Measurements from ENCODE around the gene ANO8. TPM values are rescaled to one million over a fixed set of nuclear protein-coding genes. Genes with fewer than 3 reads are reported as not detected.

The ANO8 gene
- total and polyA plus RNA-seq, 2 donors (not counting 1 experiment from before 2014, with no cell fraction given), result 3.0 to 5.2 TPM

DNA sequence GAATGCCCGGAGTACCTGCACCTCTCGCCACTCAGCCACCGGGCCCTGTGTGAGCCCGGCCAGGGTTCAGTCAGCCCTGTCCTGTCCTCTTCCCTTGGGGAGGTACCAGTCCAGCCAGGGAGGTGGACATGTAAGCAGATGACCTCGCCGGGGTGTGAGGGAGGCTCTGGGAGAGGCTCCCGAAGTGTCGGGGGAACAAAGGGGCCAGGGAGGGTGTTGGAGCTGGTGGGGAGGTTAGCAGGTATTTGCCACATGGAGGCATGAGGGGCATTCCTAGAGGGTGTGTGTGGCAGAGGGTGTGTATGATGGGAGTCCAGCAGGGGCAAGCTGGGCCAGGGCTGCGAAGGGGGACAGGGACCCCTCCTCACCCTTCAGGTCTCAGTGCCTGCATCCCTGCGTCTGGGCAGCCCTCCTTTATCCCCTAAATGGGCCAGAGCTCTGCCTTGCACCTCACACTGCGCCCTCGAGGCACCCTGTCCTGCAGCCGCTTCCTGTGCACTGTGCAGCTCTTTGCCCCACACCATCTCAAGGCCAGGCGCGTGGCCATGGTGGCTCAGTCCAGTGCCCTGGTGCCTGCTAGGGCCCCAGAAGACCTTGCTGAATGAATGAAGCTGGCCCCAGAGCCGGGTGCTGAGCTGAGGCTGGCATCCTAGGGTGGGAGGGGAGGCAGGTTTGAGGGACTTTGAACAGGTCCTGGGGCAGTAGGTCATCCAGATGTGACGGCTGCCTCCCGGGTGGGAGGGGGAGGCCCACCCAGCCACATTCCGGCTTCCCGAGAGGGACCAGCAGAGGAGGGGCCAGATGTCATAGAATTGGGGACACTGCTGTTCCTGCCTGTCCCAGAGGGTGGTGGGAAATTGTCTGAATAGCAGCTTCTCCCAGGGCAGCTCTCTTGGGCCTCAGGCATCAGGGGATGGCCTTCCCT, 22.2 kb downstream of the ANO8 start:
- no peaks in the 10 kb centered on the region for H3K27me3 Mint-ChIP-seq

More for the DNA sequence above, 22.2 kb downstream of the ANO8 start:
- Mint-ChIP-seq H3K4me1 (peaks cover 25% of the 10 kb centered on the region), H3K4me3 (no peak overlapping the region), H3K9me3 (ENCODE audit: insufficient read depth) (no peaks in the 10 kb centered on the region), H3K27ac (no peak overlapping the region)
- H4K20me1 ChIP-seq (ENCODE audit: control insufficient read depth, insufficient read depth, low read length, poor library complexity, severe bottlenecking), result peaks cover 62% of the 10 kb centered on the region
- WGBS (ENCODE audit: insufficient coverage), result 96% methylated on average over 20 of the region's 20 CpGs
- H2AFZ ChIP-seq (ENCODE audit: insufficient read depth, low read depth, low read length, poor library complexity, severe bottlenecking), result no peak overlapping the region
- ChIA-PET POLR2A (interaction anchor here (0.6 kb wide), 1 partner anchor 98 kb away, joined by 6 read pairs; no protein-coding TSS in a partner anchor), CTCF (interaction anchor here (0.7 to 1.4 kb wide), 5 partner anchors 9 to 261 kb away, joined by 3 to 4 read pairs (median 3); partner anchors contain the start of gene BABAM1)
- H3K9ac ChIP-seq (ENCODE audit: low read length), result no peak overlapping the region
- no peak overlapping the region for H3K4me2 ChIP-seq (replicated peaks; ENCODE audit: low read depth, low read length, poor library complexity, severe bottlenecking)
- no peak overlapping the region for H3K27ac ChIP-seq (ENCODE audit: low read length in 2 of 2)
- peaks cover 9 to 19% of the 10 kb centered on the region in 2 donors for H3K4me1 ChIP-seq (ENCODE audit: control insufficient read depth in 2 of 2, insufficient read depth in 2 of 2, low read length in 2 of 2)
- ATAC-seq (ENCODE audit: low read depth) (no peak), DNase-seq (no peak)
- intact Hi-C loops (cut with micrococcal nuclease), result no loop called here
- H3K36me3 ChIP-seq (replicated peaks in 1 of 2; ENCODE audit: control extremely low read depth in 1 of 2, control insufficient read depth in 1 of 2, extremely low read depth in 1 of 2, insufficient read depth in 2 of 2, low read length in 1 of 2), result peaks cover 0 to 25% of the 10 kb centered on the region in 2 experiments
- TF ChIP-seq EZH2 (IDR thresholded peaks at IDR 0.05; ENCODE audit: borderline replicate concordance, insufficient read depth, low read depth, low read length, poor library complexity, severe bottlenecking), result no peak
- TF ChIP-seq, protein P1, sequence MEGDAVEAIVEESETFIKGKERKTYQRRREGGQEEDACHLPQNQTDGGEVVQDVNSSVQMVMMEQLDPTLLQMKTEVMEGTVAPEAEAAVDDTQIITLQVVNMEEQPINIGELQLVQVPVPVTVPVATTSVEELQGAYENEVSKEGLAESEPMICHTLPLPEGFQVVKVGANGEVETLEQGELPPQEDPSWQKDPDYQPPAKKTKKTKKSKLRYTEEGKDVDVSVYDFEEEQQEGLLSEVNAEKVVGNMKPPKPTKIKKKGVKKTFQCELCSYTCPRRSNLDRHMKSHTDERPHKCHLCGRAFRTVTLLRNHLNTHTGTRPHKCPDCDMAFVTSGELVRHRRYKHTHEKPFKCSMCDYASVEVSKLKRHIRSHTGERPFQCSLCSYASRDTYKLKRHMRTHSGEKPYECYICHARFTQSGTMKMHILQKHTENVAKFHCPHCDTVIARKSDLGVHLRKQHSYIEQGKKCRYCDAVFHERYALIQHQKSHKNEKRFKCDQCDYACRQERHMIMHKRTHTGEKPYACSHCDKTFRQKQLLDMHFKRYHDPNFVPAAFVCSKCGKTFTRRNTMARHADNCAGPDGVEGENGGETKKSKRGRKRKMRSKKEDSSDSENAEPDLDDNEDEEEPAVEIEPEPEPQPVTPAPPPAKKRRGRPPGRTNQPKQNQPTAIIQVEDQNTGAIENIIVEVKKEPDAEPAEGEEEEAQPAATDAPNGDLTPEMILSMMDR (IDR thresholded peaks at IDR 0.05), result no peak
- H3K4me3 ChIP-seq (ENCODE audit: control extremely low read depth in 1 of 5, extremely low read depth in 1 of 5, insufficient read depth in 1 of 5, low read depth in 2 of 5, low read length in 4 of 5), result no peak overlapping the region
- no peaks in the 10 kb centered on the region for H3K27me3 ChIP-seq (replicated peaks in 1 of 4; ENCODE audit: control extremely low read depth in 1 of 4, control insufficient read depth in 3 of 4, insufficient read depth in 4 of 4, low read length in 3 of 4)
- peaks cover 65% of the 10 kb centered on the region for H3K79me2 ChIP-seq (ENCODE audit: control insufficient read depth, insufficient read depth, low read length)
- H3K9me3 ChIP-seq (ENCODE audit: control extremely low read depth in 1 of 3, control insufficient read depth in 2 of 3, insufficient read depth in 1 of 3, low read length in 2 of 3), result no peaks in the 10 kb centered on the region

Data from B cell (primary cell).